ENCODE measurements around the gene FCER2.

The FCER2 gene

DNA sequence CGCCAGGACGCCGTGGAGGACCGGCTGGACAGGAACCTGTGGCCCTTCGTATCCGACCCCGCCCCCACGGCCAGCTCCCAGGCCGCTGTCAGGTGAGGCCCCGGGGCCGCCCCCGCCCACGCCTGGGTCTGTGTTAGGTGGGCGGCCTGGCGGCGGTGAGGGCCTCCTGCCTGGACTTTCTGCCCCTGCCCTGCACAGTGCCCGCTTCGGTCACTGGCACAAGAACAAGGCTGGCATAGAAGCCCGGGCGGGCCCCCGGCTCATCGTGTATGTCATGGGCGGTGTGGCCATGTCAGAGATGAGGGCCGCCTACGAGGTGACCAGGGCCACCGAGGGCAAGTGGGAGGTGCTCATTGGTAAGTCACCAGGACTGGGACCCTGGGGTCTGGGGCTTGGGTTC, 54.8 kb downstream of the FCER2 start:
- no peak for DNase-seq (ENCODE audit: low read depth, low spot score)

DNA sequence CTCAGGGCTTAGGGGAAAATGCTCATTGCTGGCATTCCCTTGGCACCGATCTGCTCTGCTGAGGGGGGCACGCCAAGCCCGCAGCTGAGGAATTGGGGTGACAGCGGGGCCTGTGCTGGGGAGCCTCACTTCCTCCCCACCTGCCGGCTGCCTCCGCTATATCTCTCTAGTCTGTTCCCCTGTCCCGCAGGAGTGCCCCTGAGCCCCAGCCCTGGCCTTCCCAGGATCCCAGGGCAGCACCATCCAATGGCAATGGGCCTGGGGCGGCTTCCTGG, 55.6 kb downstream of the FCER2 start:
- no peak for DNase-seq (ENCODE audit: low read depth, low spot score)

DNA sequence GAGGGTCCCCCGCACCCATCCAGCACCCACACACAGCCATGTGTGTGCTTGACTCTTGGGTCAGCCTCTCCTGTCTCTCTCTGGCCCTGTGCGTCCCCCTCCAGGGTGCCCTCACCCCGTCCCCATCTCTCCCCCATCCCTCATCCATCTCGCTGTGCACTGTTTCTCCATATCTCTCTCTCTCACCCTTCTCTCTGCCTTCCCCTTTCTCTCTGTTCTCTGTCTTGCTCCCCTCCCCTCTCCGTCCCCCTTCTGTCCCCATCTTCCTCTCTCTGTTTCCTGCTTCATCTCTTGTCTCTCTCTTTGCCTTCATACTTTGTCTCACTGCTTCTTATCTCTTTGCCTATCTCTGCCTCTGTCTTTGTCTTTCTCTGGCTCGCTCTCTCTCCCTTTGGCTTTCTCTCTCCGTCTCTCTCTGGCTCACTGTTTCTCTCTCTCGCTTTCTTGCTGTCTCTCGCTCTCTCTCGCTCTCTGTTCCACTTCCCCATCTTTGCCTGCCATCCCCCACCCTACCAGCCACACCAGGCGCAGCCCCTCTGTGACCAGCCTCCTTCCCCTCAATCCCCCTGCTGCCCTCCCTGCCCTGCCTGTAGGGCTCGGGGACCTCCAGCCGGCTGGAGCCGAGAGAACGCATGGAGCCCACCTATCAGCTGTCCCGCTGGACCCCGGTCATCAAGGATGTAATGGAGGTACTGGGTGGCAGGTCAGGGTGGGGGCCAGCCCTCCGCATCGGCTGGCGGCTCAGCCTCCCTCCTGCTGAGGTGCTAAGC, 56.1 kb downstream of the FCER2 start:
- DNase-seq (ENCODE audit: low read depth, low spot score), result no peak

DNA sequence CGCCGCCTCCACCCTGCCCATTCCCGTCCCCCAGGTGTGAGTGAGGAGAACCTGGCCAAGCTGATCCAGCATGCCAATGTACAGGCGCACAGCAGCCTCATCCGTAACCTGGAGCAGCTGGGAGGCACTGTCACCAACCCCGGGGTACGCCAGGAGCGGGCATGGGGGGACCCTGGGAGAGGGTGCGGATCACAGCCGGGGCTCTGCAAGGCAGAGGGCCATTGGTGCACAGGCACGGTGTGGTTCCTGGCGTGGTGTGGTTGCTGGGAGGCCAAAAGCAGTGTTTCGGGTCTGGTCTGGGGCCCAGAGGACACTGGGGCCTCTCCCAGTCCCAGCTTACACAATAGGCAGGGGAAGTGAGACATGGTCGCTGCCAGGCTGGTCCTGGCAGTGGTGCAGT, 56.8 kb downstream of the FCER2 start:
- no peak for DNase-seq (ENCODE audit: low read depth, low spot score)

DNA sequence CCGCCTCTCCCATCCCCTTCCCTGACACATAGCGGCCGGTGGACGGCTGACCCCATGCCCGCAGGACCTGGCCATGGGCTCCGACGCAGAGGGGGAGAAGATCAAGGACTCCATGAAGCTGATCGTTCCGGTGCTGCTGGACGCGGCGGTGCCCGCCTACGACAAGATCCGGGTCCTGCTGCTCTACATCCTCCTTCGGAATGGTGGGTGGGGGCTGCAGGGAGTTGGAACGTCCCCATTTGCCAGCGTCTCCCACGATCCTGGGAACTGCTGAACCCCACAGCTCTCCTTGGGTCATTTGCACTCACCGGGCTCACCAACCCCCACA, 57.4 kb downstream of the FCER2 start:
- no peak for DNase-seq (ENCODE audit: low read depth, low spot score)

DNA sequence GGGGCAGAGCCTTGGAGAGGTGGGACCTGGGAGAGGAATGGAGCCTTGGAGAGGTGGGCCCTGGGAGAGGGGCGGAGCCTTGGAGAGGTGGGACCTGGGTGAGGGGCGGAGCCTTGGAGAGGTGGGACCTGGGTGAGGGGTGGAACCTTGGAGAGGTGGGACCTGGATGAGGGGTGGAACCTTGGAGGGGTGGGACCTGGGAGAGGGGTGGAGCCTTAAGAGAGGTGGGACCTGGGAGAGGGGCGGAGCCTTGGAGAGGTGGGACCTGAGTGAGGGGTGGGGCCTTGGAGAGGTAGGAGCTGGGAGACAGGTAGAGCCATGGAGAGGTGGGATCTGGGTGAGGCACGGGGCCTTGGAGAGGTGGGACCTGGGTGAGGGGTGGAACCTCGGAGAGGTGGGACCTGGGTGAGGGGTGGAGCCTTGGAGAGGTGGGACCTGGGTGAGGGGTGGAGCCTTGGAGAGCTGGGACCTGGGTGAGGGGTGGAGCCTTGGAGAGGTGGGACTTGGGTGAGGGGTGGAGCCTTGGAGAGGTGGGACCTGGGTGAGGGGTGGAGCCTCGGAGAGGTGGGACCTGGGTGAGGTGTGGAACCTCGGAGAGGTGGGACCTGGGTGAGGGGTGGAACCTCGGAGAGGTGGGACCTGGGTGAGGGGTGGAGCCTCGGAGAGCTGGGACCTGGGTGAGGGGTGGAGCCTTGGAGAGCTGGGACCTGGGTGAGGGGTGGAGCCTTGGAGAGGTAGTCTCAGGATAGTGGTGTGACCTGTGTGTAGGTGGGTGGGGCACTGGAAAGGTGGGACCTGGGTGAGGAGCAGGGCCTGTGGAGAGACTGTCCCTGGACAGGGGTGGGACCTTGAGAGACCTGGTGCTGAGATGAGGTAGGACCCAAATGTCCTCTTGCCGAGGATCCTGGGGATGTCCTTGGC, 58.0 kb downstream of the FCER2 start:
- peak; percentile 81 for DNase-seq (ENCODE audit: low read depth, low spot score)

- no peak for DNase-seq (ENCODE audit: low read depth, low spot score)
These were observed 58.9 kb downstream of the FCER2 start for GRCh38 chr19:7643031-7643415.

DNA sequence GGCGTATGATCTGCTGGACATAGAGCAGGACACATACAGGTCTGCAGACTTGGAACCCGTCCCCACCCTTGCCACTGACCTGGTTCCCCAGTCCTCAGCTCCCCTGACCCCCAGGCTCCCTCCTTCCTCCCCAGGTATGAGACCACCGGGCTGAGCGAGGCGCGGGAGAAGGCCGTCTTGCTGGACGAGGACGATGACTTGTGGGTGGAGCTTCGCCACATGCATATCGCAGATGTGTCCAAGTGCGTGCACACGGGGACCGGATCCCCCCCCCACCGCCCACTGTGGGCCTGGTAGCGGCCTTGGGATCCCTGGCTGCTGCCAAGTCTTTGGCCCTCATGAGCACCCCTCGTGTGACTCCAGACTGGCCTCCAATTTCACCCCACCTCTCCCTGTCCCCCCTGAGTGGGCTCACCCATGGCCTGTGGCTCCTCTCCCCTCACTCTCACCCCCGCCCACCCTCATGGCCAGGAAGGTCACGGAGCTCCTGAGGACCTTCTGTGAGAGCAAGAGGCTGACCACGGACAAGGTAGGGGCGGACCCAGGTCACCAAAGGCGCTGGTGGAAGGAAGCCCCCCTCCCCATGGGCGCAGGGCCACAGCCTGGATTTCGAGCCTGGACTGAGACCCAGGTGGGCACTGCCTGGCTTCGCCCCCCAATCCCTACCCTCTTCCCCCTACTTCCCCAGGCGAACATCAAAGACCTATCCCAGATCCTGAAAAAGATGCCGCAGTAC, 59.5 kb downstream of the FCER2 start:
- no peak for DNase-seq (ENCODE audit: low read depth, low spot score)

DNA sequence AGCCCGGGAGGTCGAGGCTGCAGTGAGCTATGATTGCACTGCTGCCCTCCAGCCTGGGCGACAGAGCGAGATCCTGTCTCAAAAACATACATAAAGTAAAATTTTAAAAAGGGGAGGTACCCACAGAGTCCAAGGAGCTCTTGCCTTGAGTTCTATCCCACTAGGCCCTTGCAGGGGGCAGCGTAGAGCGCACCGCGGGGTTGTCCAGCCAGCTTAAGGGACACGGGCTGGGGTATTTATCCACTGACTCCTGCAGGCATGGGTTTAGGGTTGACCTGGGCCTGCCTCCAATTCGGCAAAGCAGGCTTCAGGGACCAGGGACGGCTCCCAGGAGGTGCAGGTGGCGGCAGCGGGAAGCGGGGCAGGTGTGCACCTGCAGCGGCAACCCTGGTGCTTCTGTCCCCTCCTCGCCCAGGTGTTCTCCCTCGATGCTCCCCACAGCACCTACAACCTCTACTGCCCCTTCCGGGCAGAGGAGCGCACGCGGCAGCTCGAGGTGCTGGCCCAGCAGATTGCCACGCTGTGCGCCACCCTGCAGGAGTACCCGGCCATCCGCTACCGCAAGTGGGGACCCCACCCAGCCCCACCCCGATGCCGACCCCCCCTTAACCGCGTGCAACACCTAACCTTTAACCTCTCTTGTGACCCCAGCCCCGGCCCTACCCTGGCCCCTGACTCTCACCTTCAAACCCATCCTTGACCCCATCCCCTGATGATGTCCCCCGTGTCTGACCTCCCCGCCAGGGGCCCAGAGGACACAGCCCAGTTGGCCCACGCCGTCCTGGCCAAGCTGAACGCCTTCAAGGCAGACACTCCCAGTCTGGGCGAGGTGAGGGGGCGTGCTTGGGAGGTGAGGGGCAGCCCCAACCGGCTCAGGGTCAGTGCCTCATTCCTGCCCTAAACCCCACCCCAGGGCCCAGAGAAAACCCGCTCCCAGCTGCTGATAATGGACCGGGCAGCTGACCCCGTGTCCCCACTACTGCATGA, 60.3 kb downstream of the FCER2 start:
- no peak for DNase-seq (ENCODE audit: low read depth, low spot score)

DNA sequence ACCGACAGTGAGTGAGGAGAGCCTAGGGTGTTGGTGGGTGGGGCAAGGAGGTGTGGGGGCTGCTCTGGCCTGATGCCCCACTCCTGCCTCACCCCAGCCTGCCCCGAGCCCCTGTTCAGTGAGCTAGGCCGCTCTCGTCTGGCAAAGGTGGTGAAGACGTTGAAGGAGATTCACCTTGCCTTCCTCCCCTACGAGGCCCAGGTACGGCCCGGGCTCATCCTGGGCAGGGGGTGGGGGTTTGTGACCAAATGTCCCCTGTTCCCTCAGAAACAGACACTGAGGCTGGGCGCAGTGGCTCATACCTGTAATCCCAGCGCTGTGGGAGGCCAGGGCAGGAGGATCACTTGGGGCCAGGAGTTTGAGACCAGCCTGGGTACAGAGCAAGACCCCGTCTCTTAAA, 61.1 kb downstream of the FCER2 start:
- DNase-seq (ENCODE audit: low read depth, low spot score), result no peak

GRCh38 chr19:7639863-7640348, 62.0 kb downstream of the FCER2 start:
- DNase-seq (ENCODE audit: low read depth, low spot score), result no peak

DNA sequence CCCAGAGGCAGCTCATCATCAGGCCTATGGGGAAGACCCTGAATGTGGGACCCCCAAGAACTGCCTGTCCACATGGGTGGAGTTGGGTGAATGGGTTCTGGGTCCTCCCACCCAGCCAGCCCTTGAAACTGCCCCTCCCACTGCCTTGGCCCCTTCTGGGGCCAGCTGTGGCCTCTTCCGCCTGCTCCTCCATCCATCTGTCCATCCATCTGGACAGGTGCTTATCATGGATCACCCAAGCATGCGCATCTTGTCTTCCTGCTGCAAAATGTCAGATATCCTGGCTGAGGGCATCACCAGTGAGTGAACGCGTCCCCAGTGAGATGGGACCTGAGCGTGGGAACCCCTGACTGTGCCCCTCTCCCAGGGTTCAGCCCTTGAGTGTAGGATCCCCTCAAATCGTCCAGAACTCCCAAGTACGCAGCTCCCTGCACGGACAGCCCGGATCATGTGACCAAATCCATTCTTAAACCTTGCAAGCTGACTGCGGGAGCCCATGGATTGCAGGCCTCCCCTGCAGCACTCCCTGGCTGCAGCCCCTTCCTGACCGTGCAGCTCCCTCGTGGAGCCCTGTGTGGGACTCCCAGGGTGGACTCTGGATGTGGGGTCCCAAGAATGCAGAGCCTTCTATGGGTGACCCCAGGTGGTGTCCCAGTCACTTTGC, 63.0 kb downstream of the FCER2 start:
- no peak for DNase-seq (ENCODE audit: low read depth, low spot score)
